Kidney capillary endothelial cell (primary cell): ENCODE data around the gene STAT3.
"Not testable (repeated sequence)": the region's sequence is repeated elsewhere in the genome, so short reads cannot be mapped to it uniquely, and the experiment has no call there.

Source experiments
- DNase-seq: peaks from one replicate; pipeline ENCODE4 v3.0.0-alpha.2; 2018; ENCODE audit warnings: low spot score

Gene STAT3

DNA sequence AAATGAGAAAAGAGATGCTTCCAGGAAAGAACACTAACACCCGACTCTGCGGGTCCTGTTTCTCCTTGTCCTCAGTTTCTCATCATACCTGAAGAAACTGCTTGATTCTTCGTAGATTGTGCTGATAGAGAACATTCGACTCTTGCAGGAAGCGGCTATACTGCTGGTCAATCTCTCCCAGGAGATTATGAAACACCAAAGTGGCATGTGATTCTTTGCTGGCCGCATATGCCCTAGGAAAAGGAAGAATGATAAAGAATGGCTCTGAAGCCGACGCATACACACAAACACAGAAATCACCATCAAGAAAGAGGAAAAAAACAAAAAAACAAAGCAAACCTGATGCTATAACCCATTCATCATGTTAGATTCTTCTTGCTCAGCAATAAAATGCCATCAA is 41.8 kb downstream of the STAT3 start:
- DNase-seq: no peak

GRCh38 chr17:42345396-42346073 is 42.7 kb downstream of the STAT3 start:
- DNase-seq: no peak

- DNase-seq: no peak
Observed at GRCh38 chr17:42342242-42343008, 45.8 kb downstream of the STAT3 start.

DNA sequence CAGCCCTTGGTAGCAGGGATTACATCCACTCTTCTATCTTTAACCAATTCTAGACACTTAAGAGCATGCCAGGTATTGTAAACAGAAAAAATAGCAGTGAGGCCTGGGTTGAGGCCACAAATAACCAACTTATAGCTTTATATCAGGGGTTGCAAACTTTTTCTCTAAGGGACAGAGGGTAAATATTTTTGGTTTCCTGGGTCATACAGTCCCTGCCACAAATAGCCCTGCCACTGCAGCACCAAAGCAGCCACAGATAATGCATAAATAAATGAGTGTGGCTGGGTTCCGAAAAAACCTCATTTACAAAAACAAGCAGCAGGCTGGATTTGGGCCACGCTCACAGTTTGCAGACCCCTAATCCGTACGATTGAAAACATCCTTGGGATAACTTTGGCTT is 46.7 kb downstream of the STAT3 start:
- DNase-seq: no peak

GRCh38 chr17:42340691-42341127 is 47.5 kb downstream of the STAT3 start:
- DNase-seq: no peak

GRCh38 chr17:42339221-42339620 is 49.0 kb downstream of the STAT3 start:
- DNase-seq: no peak

DNA sequence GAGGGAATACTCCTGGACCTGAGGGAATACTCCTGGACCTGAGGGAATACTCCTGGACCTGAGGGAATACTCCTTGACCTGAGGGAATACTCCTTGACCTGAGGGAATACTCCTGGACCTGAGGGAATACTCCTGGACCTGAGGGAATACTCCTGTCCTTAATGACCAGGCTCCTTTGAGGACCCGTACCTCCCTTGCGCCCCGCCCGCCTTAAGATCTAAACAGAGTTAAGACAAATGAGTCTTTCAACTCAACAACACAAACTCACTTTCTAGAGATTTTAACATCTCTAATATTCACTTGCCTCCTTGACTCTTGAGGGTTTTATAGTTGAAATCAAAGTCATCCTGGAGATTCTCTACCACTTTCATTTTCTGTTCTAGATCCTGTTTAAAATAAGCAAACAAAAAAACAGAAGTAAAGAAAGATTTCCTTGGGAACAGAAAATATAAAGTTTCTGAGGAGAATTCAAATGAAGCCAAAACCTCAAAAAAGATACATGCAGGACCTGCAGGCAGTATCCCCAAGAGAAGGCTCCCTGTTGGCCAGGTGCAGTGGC is 49.7 kb downstream of the STAT3 start:
- DNase-seq: no peak

- DNase-seq: no peak
Observed at GRCh38 chr17:42337442-42337841, 50.8 kb downstream of the STAT3 start.

DNA sequence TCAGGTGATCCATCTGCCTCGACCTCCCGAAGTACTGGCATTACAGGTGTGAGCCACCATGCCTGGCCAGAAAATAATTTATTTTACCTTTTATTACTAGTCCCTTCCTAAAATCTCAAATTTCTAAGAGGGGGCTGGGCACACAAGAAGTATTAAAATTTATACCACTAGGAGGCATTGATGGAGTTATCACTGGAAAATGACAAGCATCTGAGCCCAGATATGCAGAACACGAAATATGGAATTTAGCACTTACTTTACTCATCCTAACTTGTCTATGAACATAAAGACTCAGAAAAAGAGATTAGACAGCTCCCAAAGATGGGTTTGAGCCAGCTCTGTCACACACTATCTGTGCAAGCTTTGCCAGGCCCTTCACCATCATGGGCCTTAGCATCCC is 53.6 kb downstream of the STAT3 start:
- DNase-seq: no peak

GRCh38 chr17:42333053-42333452 is 55.2 kb downstream of the STAT3 start:
- DNase-seq: no peak

DNA sequence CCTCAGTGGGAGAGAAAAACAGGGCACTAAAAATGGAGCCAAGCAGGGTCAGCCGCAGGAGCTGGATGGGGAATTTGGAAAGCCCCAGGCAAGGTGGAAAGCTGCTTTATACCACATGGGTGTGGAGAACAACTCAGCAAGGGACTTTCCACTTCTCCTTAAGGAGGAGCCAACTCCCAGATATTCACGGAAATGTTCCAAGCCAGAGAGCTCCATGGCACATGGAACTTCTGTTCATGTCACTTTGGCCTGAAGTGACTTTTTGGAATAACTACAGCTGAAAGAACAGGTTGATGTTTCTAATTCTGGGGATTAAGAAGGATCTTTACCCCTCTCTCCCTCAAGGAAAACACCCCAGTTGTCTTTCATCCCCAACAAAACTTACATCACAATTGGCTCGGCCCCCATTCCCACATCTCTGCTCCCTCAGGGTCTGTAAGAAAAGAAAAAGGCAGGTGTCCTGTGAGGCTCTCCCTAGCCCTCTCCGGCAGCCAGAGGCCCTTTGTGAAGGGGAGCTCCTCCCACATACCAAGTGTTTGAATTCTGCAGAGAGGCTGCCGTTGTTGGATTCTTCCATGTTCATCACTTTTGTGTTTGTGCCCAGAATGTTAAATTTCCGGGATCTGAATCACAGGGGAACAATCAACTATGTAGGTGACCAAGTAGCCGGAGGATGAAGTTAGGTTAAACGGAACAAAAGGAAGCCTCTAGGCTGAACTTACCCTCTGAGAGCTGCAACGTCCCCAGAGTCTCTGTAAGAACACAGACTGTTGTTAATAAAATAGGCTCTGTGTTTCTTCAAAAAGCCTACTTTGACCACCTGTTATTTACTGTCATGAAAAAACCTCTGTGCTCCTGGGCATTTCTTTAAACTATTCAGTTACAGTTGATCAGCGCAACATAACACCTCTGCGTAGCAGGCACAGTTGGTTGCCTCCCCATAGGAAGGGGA is 58.9 kb downstream of the STAT3 start:
- peak; percentile 73 for DNase-seq

GRCh38 chr17:42325026-42325425 is 63.2 kb downstream of the STAT3 start:
- DNase-seq: no peak

DNA sequence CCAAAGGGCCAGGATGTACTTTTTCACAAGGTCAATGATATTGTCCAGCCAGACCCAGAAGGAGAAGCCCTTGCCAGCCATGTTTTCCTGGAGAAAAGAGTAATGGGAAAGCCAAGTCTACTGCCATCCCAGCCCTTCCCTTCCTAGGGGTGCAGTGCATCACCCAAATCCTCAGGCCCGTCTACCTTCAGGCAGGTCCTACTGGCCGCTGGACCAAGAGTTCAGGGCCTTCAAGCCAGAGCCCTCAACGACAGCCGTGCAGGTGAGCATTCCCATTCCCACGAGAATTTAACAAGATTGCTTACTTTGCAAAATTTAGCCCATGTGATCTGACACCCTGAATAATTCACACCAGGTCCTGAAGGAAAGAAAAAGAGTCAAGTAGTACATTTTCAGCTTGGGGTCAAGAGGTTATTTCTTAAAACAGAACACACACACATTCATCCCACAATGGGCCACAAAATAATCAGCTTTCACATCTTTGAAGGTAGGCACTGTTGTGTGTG is 64.9 kb downstream of the STAT3 start:
- no peak for DNase-seq

- DNase-seq: peak; percentile 80
Observed at GRCh38 chr17:42322382-42323267, 65.6 kb downstream of the STAT3 start.

- no peak for DNase-seq
Observed at GRCh38 chr17:42321555-42321954, 66.7 kb downstream of the STAT3 start.

DNA sequence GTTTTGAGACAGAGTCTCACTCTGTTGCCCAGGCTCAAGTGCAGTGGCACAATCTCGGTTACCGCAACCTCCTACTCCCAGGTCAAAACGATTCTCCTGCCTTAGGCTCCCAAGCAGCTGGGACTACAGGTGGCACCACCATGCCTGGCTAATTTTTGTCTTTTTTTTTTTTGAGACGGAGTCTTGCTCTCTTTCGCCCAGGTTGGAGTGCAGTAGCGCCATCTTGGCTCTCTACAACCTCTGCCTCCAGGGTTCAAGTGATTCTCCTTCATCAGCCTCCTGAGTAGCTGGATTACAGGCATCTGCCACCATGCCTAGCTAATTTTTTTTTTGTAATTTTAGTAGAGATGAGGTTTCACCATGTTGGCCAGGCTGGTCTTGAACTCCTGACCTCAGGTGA is 70.3 kb downstream of the STAT3 start:
- not testable (repeated sequence) for DNase-seq

DNA sequence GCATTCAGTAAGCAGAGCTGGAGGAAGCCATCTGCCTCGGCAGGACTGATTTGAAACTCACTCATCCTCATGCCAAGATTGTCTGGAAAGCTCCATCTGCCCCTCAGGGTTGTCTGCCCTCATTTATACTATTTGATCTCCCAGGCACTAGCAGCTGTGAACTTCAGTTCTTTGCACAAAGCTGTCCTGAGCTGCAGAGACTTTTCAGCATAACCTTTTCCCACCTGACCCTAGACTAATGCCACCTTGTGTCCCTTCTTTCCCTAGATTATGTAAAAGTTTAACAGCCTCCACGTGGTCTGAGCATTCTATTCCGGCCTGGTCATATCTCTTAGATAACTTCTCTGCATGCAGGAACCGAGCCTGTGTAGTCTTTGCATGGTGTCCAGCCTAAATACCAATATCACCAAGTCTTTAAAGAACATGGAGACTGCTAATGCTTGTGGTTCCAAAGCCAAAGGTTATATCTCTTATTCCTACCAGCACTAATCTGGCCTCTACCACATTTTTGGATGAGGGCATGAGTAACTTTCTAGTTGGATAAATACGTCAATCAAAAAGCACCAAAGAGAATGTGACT is 70.9 kb downstream of the STAT3 start:
- DNase-seq: no peak

- DNase-seq: no peak
Observed at GRCh38 chr17:42316755-42317154, 71.5 kb downstream of the STAT3 start.

GRCh38 chr17:42315402-42316156 is 72.7 kb downstream of the STAT3 start:
- no peak for DNase-seq
